Esophagus squamous epithelium (tissue), 5 donors: ENCODE results near the gene DOCK2. TPM values are rescaled to one million over a fixed set of nuclear protein-coding genes. Genes with fewer than 3 reads are reported as not detected.

ENCODE experiments used
- DNase-seq: peaks from one replicate; lab custom pipeline; 2025; lab: John Stamatoyannopoulos, UW
- H3K27ac ChIP-seq, 4 donors: fragments of 200-600 bp; sonication (generic); one replicate each; pipeline ENCODE4 v1.5.1; 2016 to 2019; ENCODE audit warnings: mild to moderate bottlenecking in 1 of 4
- H3K27me3 ChIP-seq, 4 donors: fragments of 200-600 bp; sonication (generic); 1 replicate in 3 of 4; 2 replicates in 1 of 4; pipeline versions ENCODE4 v1.5.1 to v1.6.0; 2017 to 2021; ENCODE audit warnings: antibody characterized with exemption in 1 of 4
- H3K36me3 ChIP-seq, 3 donors: fragments of 200-600 bp; sonication (generic); one replicate each; pipeline ENCODE4 v1.5.1; 2016 to 2019
- H3K4me1 ChIP-seq, 3 donors: fragments of 200-600 bp; sonication (generic); one replicate each; pipeline ENCODE4 v1.5.1; 2017 to 2019
- H3K4me3 ChIP-seq, 4 donors: fragments of 200-600 bp; sonication (generic); 1 replicate in 3 of 4; 2 replicates in 1 of 4; pipeline ENCODE4 v1.5.1; 2016 to 2019; ENCODE audit warnings: mild to moderate bottlenecking in 2 of 4, moderate library complexity in 1 of 4
- H3K9me3 ChIP-seq, 3 donors: fragments of 200-600 bp; sonication (generic); one replicate each; pipeline ENCODE4 v1.5.1; 2016 to 2019
- POLR2A ChIP-seq, 4 donors: fragments of 450-650 bp; IDR thresholded peaks; one replicate each; pipeline ENCODE4 v1.6.1; 2017; ENCODE audit warnings: antibody characterized with exemption in 4 of 4, mild to moderate bottlenecking in 4 of 4, moderate library complexity in 3 of 4
- WGBS, 2 donors: methylation state at CpG; one replicate each; pipeline ENCODE4 v1.1.5; 2018; 5-methylcytosine and 5-hydroxymethylcytosine counted together
- intact Hi-C: fragments of 100-400 bp; cut with DNase I; formaldehyde crosslinking; loops from one replicate; pipeline ENCODE4 v1.15.0; 2022
- total RNA-seq, 4 donors: library from RNA; depleted of rRNA; stranded (reverse); fragments of >200 nt; gene quantifications; one replicate each; pipeline ENCODE4 v1.1.0, GENCODE V29; 2016
- TF ChIP-seq, protein P1 (sequence below), 6 experiments: fragments of 450-650 bp in 4 of 6; fragments of 200-600 bp in 2 of 6; sonication (generic) in 2 of 6; IDR thresholded peaks; one replicate each; pipeline ENCODE4 v1.5.1; 2016 to 2019; ENCODE audit warnings: antibody characterized with exemption in 6 of 6, mild to moderate bottlenecking in 4 of 6, moderate library complexity in 4 of 6
- donor health status: DM: yes; HTN: yes; CAD: no.

DOCK2 gene
- total RNA-seq, 4 donors from 2014 or later: 4.1 to 14.5 (median 10.0) TPM

DNA sequence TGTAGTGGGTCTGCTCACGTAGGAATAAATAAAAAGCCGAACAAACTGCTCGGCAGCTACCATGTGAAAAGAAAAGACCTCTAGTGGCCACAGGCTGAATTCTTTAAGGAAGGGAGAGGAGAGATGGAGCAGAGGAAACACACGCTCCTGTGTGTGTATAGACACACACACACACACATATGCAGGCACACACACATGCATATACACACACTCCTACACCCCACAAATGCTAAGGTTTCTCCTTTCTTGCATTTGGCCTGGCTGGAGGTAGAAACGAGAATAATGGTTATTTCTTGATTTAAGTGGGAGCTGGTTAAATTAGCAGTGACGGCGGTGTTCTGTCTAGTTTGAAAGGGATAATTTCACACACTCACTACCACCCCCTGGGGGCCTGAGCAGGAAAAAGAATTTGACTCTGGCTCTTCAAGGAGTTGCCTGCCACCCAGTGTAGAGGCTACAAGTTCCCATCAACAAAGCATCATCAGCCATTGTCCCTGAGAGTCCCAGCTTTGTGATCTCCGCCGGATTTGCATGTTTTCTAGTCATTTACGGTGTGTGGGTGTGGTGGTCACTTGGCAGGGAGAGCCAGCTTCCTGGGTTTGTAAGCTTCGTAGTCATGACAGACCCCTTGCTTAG, 343.5 kb downstream of the DOCK2 start, which contains the start of gene INSYN2B:
INSYN2B (minus strand) TSS at position 78 of the 636 bp plus-strand sequence. CDS start 96,597 bp downstream, outside the sequence.
- 12 to 20% methylated on average over 9 to 11 of the region's 11 CpGs for WGBS, 2 donors
- Histone ChIP-seq H3K36me3 (no peaks in the 10 kb centered on the region), H3K9me3 (no peaks in the 10 kb centered on the region), H3K27ac (no peak within 1 kb of the TSS), H3K4me3 (peak within 1 kb of the TSS in 1 of 4 donors; percentile 45), H3K27me3 (peaks cover 0 to 36% (median 0%) of the 10 kb centered on the region in 4 donors), H3K4me1 (peaks cover 0 to 5% (median 4%) of the 10 kb centered on the region in 3 donors)
- DNase-seq: no peak
- TF ChIP-seq POLR2A (IDR thresholded peaks at IDR 0.05): no peak
- TF ChIP-seq, protein P1, sequence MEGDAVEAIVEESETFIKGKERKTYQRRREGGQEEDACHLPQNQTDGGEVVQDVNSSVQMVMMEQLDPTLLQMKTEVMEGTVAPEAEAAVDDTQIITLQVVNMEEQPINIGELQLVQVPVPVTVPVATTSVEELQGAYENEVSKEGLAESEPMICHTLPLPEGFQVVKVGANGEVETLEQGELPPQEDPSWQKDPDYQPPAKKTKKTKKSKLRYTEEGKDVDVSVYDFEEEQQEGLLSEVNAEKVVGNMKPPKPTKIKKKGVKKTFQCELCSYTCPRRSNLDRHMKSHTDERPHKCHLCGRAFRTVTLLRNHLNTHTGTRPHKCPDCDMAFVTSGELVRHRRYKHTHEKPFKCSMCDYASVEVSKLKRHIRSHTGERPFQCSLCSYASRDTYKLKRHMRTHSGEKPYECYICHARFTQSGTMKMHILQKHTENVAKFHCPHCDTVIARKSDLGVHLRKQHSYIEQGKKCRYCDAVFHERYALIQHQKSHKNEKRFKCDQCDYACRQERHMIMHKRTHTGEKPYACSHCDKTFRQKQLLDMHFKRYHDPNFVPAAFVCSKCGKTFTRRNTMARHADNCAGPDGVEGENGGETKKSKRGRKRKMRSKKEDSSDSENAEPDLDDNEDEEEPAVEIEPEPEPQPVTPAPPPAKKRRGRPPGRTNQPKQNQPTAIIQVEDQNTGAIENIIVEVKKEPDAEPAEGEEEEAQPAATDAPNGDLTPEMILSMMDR (IDR thresholded peaks at IDR 0.05): peak in 5 of 6 experiments; percentile 30 to 54 (median 49)
- intact Hi-C loops: loop anchor here (10.0 kb wide), 1 partner anchor 276 kb away; no protein-coding TSS in a partner anchor

DNA sequence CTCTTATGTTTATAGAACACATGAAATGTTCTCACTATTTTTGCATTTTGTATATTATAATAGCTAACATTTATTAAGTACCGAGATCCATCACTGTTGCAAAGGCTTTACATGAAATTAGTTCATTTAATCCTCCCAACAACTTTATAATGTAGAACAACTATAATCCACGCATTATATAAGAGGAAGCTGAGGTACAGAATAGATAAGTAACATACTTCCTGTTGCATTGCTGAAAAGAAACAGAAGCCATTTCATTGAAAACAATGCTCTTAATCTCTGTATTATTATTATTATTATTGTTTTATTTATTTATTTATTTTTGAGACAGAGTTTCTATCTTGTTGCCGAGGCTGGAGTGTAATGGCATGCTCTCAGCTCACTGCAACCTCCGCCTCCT, 351.1 kb downstream of the DOCK2 start:
- 74 to 76% methylated on average over 4 of the region's 4 CpGs for WGBS, 2 donors
- H3K9me3 ChIP-seq: no peaks in the 10 kb centered on the region
- no peak overlapping the region for H3K4me3 ChIP-seq
- H3K4me1 ChIP-seq: no peaks in the 10 kb centered on the region
- no peaks in the 10 kb centered on the region for H3K36me3 ChIP-seq
- TF ChIP-seq, protein P1 (IDR thresholded peaks at IDR 0.05): no peak
- no peak for TF ChIP-seq POLR2A (IDR thresholded peaks at IDR 0.05)
- H3K27ac ChIP-seq: no peak overlapping the region
- H3K27me3 ChIP-seq: peaks cover 0 to 13% (median 0%) of the 10 kb centered on the region in 4 donors
- DNase-seq: no peak
- intact Hi-C loops: loop anchor here (10.0 kb wide), 1 partner anchor 283 kb away; no protein-coding TSS in a partner anchor

DNA sequence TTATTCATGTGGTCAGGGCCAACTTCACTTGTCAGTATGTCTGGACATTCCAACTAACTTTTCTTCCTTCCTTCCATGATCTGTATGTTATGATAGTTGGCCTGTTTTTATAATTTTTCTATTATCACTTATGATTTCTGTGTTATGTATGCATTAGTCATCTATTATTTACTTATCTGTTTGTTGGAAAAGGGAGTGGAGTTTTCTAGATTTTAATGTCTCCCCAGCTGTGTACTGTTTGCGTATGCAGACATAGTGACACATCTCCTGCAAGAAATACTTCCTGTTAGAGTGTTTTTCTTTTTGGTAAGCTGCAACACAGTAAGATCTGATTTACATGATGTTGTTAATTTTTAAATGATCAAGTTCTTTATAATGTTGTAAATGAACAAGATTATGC, 351.9 kb downstream of the DOCK2 start:
- Histone ChIP-seq H3K27ac (no peak overlapping the region), H3K4me1 (no peaks in the 10 kb centered on the region), H3K9me3 (no peaks in the 10 kb centered on the region), H3K4me3 (no peak overlapping the region), H3K27me3 (peaks cover 0 to 7% (median 0%) of the 10 kb centered on the region in 4 donors), H3K36me3 (no peaks in the 10 kb centered on the region)
- intact Hi-C loops: loop anchor here (10.0 kb wide), 1 partner anchor 284 kb away; no protein-coding TSS in a partner anchor
- no peak for TF ChIP-seq POLR2A (IDR thresholded peaks at IDR 0.05)
- TF ChIP-seq, protein P1 (IDR thresholded peaks at IDR 0.05): no peak
- WGBS, 2 donors: 65 to 71% methylated on average over 1 of the region's 1 CpG
- no peak for DNase-seq

DNA sequence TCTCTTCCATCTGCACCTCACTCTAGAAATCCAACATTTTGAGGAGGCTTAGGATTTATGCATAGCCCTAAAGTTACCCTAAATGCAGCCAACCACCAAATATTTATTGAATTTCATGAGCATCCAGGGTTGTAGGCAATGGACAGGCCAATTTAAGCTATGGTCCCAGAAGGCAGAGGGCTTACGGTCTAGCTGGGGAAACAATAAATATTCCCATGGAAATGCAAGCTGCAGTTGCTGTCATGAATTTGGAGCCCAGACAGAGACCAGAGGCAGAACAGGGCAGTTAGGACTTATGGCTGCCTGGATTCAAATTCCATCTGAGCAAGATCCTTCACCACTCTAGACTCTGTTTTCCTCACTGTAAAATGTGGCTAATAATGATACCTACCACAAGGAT, 352.3 kb downstream of the DOCK2 start:
- TF ChIP-seq, protein P1 (IDR thresholded peaks at IDR 0.05): no peak
- TF ChIP-seq POLR2A (IDR thresholded peaks at IDR 0.05): no peak
- intact Hi-C loops: loop anchor here (10.0 kb wide), 1 partner anchor 285 kb away; no protein-coding TSS in a partner anchor
- 75 to 88% methylated on average over 1 of the region's 1 CpG for WGBS, 2 donors
- Histone ChIP-seq H3K9me3 (no peaks in the 10 kb centered on the region), H3K4me1 (no peaks in the 10 kb centered on the region), H3K4me3 (no peak overlapping the region), H3K36me3 (no peaks in the 10 kb centered on the region), H3K27ac (no peak overlapping the region), H3K27me3 (peaks cover 0 to 3% (median 0%) of the 10 kb centered on the region in 4 donors)
- no peak for DNase-seq
